Stomach (tissue), 9 donors: ENCODE measurements around the gene ASXL3. TPM values are rescaled to one million over a fixed set of nuclear protein-coding genes. Genes with fewer than 3 reads are reported as not detected.

Experiments
- DNase-seq, 2 donors: peaks; one replicate each; pipeline versions ENCODE4 v3.0.0 to v3.0.0-alpha.2; 2013 to 2019
- H3K27ac ChIP-seq, 5 donors: fragments of 200-600 bp in 4 of 5; sonication (generic) in 4 of 5; one replicate each; pipeline ENCODE4 v1.5.1; 2013 to 2019; ENCODE audit warnings: mild to moderate bottlenecking in 1 of 5, moderate library complexity in 1 of 5
- H3K27me3 ChIP-seq, 3 donors: fragments of 200-600 bp; sonication (generic); one replicate each; pipeline ENCODE4 v1.5.1; 2017 to 2019; ENCODE audit warnings: mixed run types in 1 of 3
- H3K36me3 ChIP-seq, 4 donors: fragments of 200-600 bp; sonication (generic); 1 replicate in 3 of 4; 2 replicates in 1 of 4; pipeline ENCODE4 v1.5.1; 2016 to 2019
- H3K4me1 ChIP-seq, 4 donors: fragments of 200-600 bp; sonication (generic); one replicate each; pipeline ENCODE4 v1.5.1; 2016 to 2019
- H3K4me3 ChIP-seq, 4 donors: fragments of 200-600 bp; sonication (generic) in 3 of 4; one replicate each; pipeline ENCODE4 v1.5.1; 2016 to 2019; ENCODE audit warnings: mild to moderate bottlenecking in 1 of 4
- H3K9me3 ChIP-seq, 4 donors: fragments of 200-600 bp; sonication (generic); one replicate each; pipeline ENCODE4 v1.5.1; 2016 to 2019
- EP300 ChIP-seq: sonication (generic); formaldehyde crosslinking; IDR thresholded peaks from one replicate; pipeline ENCODE4 v1.6.1; 2017; ENCODE audit warnings: antibody characterized with exemption
- POLR2A ChIP-seq, 4 donors: fragments of 450-650 bp; IDR thresholded peaks; one replicate each; pipeline ENCODE4 v1.6.1; 2016; ENCODE audit warnings: antibody characterized with exemption in 4 of 4, control low read depth in 2 of 4, mild to moderate bottlenecking in 1 of 4, moderate library complexity in 1 of 4
- POLR2AphosphoS5 ChIP-seq, 3 donors: sonication (generic); formaldehyde crosslinking; IDR thresholded peaks; one replicate each; pipeline ENCODE4 v1.6.1; 2016; ENCODE audit warnings: antibody characterized with exemption in 3 of 3
- WGBS, 5 donors: extraction: QIAGEN DNeasy Blood & Tissue Kit in 3 of 5; methylation state at CpG; one replicate each; pipeline versions ENCODE4 v1.1.5 to v1.1.7; 2013 to 2018; 5-methylcytosine and 5-hydroxymethylcytosine counted together
- intact Hi-C: fragments of 100-400 bp; cut with DNase I; formaldehyde crosslinking; loops from one replicate; pipeline ENCODE4 v1.15.1; 2023; ENCODE audit warnings: low total_unique reads
- polyA plus RNA-seq, 3 donors: library from polyadenylated mRNA; stranded (reverse); fragments of 200-250 nt; gene quantifications; one replicate each; pipeline ENCODE4 v1.2.3, GENCODE V29; 2013
- total RNA-seq, 5 donors: library from RNA; depleted of rRNA; stranded (reverse); fragments of >200 nt; gene quantifications; one replicate each; pipeline versions ENCODE4 v1.1.0 to v1.2.3, GENCODE V29; 2014 to 2016
- TF ChIP-seq, protein P1 (sequence below), 7 experiments: fragments of 450-650 bp in 4 of 7; fragments of 200-600 bp in 3 of 7; sonication (generic) in 3 of 7; IDR thresholded peaks; one replicate each; pipeline ENCODE4 v1.5.1; 2016 to 2019; ENCODE audit warnings: antibody characterized with exemption in 7 of 7, control low read depth in 2 of 7, mild to moderate bottlenecking in 1 of 7
- donor health status: healthy with polysubstance abuse.
- donor health status: Bipolar disorder and iron deficiency.
- donor health status: healthy.

ASXL3 gene
- total and polyA plus RNA-seq, 8 donors: 0.28 to 8.0 (median 1.2) TPM; not detected in 1

DNA sequence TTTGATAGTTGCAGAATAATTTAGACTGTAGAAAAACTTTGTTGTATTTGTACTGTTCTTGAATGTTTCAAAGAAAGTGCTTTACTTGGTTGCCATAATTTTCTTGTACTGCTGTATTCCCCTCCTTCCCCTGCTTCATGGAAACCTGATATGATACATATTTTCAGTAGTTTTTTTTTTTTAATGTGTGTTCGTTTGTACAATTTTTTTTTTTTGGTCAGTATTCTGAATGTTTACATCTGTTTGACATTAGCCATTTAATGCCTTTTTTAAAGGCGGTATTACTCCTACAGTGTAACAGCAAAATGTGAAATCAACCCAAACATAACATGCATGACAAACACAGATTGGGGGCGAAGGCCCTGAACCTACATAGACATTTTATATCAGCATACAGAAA is 172.3 kb downstream of the ASXL3 start:
- no peaks in the 10 kb centered on the region for H3K36me3 ChIP-seq
- no peak overlapping the region for H3K4me3 ChIP-seq
- TF ChIP-seq EP300: no peak
- TF ChIP-seq, protein P1, sequence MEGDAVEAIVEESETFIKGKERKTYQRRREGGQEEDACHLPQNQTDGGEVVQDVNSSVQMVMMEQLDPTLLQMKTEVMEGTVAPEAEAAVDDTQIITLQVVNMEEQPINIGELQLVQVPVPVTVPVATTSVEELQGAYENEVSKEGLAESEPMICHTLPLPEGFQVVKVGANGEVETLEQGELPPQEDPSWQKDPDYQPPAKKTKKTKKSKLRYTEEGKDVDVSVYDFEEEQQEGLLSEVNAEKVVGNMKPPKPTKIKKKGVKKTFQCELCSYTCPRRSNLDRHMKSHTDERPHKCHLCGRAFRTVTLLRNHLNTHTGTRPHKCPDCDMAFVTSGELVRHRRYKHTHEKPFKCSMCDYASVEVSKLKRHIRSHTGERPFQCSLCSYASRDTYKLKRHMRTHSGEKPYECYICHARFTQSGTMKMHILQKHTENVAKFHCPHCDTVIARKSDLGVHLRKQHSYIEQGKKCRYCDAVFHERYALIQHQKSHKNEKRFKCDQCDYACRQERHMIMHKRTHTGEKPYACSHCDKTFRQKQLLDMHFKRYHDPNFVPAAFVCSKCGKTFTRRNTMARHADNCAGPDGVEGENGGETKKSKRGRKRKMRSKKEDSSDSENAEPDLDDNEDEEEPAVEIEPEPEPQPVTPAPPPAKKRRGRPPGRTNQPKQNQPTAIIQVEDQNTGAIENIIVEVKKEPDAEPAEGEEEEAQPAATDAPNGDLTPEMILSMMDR (IDR thresholded peaks at IDR 0.05): no peak
- no peak for TF ChIP-seq POLR2AphosphoS5 (IDR thresholded peaks at IDR 0.05)
- TF ChIP-seq POLR2A (IDR thresholded peaks at IDR 0.05): no peak
- no peaks in the 10 kb centered on the region for H3K27me3 ChIP-seq
- H3K4me1 ChIP-seq: peaks cover 0 to 3% (median 0%) of the 10 kb centered on the region in 4 donors
- intact Hi-C loops: no loop called here
- 55 to 69% (median 62%) methylated on average over 3 of the region's 3 CpGs for WGBS, 5 donors
- DNase-seq: no peak
- H3K27ac ChIP-seq: no peak overlapping the region
- no peaks in the 10 kb centered on the region for H3K9me3 ChIP-seq

DNA sequence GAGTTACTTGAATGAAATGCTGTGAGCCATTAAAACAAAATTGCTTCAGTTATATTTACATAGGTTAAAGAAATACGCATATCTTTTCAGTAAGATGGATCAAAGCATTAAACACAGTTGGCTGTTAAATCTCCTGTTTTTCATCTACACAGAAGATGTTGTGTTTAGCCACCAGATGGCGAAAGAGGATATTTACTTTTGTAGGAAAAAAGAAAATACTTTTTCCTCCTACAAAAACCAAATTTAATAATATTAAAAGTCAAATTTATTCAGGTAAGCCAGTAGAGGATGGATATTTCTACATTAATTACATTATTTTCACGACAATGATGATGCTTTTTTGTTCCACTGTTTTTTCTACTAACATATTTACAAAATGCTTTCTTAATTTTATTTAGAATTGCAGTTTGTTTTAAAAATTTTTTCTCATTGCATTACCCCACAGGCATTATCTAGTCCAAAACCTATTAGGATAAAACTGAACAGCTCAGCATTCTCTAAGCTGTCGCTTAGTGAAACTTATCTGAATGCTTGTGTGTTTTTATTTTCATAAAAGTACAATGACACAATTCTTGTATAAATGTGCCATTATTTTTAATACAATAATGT is 173.7 kb downstream of the ASXL3 start:
- 27 to 32% (median 30%) methylated on average over 4 of the region's 4 CpGs for WGBS, 5 donors
- Histone ChIP-seq H3K4me1 (peaks cover 0 to 16% (median 8%) of the 10 kb centered on the region in 4 donors), H3K9me3 (no peaks in the 10 kb centered on the region), H3K4me3 (no peak overlapping the region), H3K27me3 (no peaks in the 10 kb centered on the region), H3K27ac (no peak overlapping the region), H3K36me3 (no peaks in the 10 kb centered on the region)
- TF ChIP-seq POLR2AphosphoS5 (IDR thresholded peaks at IDR 0.05) (no peak), EP300 (no peak)
- TF ChIP-seq, protein P1 (IDR thresholded peaks at IDR 0.05): peak in 3 of 7 experiments; percentile 34 to 42 (median 39)
- peak in 1 of 2 donors; percentile 48 for DNase-seq
- intact Hi-C loops: no loop called here

DNA sequence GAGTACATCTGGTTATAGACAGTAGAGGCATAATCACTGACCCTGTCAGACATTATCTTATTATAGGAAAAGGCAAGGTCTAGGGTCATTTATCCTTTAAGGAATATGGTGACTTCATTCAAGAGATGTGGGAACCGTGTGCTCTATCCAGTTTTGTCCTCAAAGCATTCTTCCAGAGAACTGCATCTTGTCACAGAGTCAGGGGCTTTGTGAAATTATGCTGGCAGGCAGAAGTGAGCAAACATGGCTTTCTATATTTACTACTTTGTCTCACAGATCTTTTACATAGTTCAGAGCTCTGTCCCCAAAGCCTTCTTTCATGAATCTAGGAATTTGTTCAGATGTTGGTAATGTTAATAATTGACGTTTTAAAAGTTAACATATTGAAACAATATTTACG is 177.4 kb downstream of the ASXL3 start:
- no peak for TF ChIP-seq POLR2A (IDR thresholded peaks at IDR 0.05)
- TF ChIP-seq POLR2AphosphoS5 (IDR thresholded peaks at IDR 0.05): no peak
- TF ChIP-seq EP300: no peak
- TF ChIP-seq, protein P1 (IDR thresholded peaks at IDR 0.05): no peak
- no peaks in the 10 kb centered on the region for H3K36me3 ChIP-seq
- intact Hi-C loops: no loop called here
- no peak overlapping the region for H3K4me3 ChIP-seq
- WGBS, 5 donors: 32 to 50% (median 47%) methylated on average over 3 of the region's 3 CpGs
- no peak for DNase-seq
- H3K4me1 ChIP-seq: peaks cover 0 to 17% (median 9%) of the 10 kb centered on the region in 4 donors
- H3K9me3 ChIP-seq: no peaks in the 10 kb centered on the region
- no peaks in the 10 kb centered on the region for H3K27me3 ChIP-seq
- H3K27ac ChIP-seq: no peak overlapping the region

DNA sequence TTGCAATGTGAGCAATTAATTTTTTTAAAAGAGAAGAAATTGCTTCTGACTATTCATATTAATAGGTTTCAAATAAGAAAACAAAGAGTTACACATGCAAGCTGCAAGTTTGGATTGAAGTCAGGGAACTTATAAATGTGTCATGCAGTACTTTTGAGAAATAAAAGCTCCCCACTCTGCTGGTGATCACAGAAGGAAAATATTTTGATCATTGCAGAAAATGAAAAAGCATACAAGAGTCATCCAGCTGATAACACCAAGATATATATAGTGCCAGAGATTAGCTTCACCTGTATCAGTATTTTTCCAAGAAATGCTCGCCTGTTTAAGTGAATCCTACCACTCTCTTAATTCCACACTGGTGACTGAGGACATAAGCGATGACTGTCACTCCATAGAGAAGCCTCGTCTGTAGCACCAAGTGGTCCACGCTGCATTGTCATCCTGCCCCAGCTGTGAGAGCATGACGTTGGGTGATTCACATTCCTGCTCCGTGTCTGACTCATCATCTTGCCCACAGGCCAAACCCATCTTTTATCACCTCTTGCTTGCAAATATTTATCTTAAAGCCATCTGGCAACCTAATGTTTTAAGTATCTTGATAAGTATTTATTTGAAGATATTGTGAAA is 178.0 kb downstream of the ASXL3 start:
- intact Hi-C loops: no loop called here
- Histone ChIP-seq H3K27me3 (no peaks in the 10 kb centered on the region), H3K36me3 (no peaks in the 10 kb centered on the region), H3K9me3 (no peaks in the 10 kb centered on the region), H3K4me3 (no peak overlapping the region), H3K4me1 (peaks cover 0 to 17% (median 9%) of the 10 kb centered on the region in 4 donors), H3K27ac (no peak overlapping the region)
- DNase-seq: peak in 1 of 2 donors; percentile 28
- 42 to 46% (median 44%) methylated on average over 6 of the region's 6 CpGs for WGBS, 5 donors
- TF ChIP-seq, protein P1 (IDR thresholded peaks at IDR 0.05): no peak
- no peak for TF ChIP-seq EP300
- TF ChIP-seq POLR2A (IDR thresholded peaks at IDR 0.05): no peak
- TF ChIP-seq POLR2AphosphoS5 (IDR thresholded peaks at IDR 0.05): peak in 1 of 3 donors; percentile 22
